SH-SY5Y (cell line): ENCODE measurements around the gene GJC1.

Source experiments
- GATA2 ChIP-seq: IDR thresholded peaks from 2 replicates; pipeline ENCODE4 v1.6.1; 2011; ENCODE audit warnings: mild to moderate bottlenecking, low read depth, low read length
- GATA3 ChIP-seq: IDR thresholded peaks from 2 replicates; pipeline ENCODE4 v1.6.1; 2011; ENCODE audit warnings: low read depth, mild to moderate bottlenecking, low read length, moderate library complexity

The GJC1 gene

DNA sequence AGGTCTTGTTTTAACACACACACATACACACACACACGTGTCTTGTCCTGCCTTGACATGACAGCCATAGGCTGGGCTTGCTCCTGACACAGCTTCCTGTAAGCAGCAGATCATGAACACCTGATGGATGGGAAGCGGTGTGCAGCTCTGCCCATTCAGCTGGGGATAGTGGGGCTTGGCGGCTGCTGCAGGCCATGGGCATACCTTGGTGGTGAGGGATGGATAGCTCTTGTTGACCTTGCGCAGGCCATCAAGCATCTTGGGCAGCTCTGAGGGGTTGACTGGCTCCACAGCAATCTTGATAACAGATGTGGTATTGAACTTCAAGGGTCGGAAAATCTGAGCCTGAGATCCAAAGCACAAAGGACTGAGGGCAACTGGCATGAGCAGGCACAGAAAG lies 29.6 kb upstream of the GJC1 start:
- no peak for TF ChIP-seq GATA2
- no peak for TF ChIP-seq GATA3

DNA sequence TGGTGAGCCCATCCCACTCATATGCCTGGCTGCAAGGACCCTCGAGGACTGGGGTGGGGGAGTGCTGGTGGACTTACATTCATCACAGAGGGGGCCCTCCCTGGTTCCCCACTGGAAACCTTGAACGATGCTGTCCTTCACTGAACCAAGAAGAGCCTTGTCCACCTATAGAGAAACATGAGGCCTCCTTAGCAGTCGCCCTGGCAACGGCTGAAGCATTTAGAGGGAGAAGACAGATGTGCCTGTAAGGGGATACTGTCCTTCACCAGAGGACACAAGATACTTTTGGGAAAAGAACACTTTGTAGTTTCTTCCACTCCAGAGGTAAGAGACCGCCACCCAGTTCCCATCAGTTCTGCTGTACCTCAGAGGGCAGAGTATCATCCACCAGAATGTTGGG lies 24.1 kb upstream of the GJC1 start:
- no peak for TF ChIP-seq GATA2
- no peak for TF ChIP-seq GATA3

DNA sequence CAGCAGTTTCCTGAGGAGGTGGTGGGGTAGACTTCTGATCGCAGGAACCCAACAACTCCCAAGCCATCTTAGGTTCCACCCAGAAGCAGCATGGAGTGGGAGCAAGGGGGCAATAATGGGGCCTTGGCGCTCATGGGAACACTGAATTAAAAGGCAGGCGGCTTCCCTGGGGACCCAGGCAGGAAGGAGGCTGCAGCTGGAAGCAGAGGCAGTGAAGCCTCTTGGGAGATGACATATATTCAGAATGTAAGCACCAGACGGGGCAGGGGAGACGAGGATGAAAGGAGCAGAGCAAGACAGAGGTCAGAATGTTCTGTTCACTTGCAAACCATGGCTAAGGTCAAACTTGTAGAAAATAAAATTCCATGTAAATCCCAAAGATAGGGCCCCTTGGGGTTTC lies 20.5 kb upstream of the GJC1 start:
- TF ChIP-seq GATA3 (no peak), GATA2 (no peak)

DNA sequence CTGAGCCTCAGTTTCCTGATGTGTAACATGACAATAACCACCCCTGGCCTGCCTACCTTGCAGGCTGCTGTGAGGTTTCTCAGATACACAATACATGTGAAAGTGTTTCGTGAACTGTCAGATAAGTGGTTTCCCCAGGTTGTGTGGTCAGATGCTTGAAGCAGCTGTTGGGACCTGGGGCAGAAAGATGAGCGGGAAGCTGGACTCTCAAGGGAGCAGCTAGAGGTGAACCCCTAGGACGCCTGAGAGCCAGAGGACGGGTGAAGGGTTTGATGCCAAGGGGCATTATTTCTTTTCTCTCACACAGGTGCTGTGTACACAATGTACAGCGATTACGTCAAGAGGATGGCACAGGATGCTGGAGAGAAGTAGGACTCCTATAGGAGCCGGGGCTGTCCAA lies 19.9 kb upstream of the GJC1 start:
- TF ChIP-seq GATA3 (no peak), GATA2 (no peak)

DNA sequence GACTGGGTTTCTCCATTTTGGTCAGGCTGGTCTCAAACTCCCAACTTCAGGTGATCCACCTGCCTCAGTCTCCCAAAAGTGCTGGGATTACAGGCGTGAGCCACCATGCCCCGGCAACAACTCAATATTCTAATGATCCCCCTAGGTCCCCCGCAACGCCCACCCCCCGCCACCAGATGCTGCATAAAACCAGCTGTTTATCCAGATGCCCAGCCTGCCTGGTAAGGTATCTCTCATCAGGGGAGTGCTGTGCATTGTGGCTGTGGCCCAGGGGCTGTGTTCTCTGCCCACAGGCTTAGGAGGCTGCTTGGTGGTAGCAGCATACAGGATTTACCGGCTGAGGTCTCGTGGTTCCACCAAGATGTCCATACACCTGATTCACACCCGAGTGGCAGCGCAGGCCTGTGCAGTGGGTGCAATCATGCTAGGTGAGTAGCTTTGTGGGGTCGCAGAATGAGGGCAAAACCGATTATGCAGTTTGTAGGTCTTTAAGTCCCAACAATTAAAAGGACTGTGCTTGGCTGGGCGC lies 18.9 kb upstream of the GJC1 start:
- no peak for TF ChIP-seq GATA2
- no peak for TF ChIP-seq GATA3

DNA sequence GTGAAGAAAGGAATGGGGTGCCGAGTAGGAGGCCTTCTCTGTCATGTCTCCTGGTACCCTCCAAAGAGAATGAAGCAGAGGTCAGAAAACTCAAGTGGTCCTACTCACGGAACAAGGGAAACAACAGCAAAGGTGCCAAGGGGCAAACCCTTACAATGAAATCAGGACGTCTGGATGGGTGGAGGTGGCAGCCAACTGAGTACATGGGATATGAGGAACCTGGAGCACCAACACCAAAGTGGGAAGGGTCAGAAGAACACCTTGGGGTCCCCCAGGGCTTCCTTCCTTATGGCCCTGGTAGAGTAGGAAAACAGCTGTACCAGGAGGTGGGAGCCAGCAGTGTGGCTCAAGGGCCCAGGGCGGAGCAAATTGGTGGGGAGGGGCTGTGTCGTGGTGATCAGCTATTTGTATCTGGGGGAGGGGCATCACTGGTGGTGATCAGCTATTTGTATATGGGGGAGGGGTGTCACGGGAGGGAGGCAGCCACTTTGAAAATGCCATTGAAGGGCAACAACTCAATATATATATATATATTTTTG lies 18.2 kb upstream of the GJC1 start:
- TF ChIP-seq GATA3 (no peak), GATA2 (no peak)

DNA sequence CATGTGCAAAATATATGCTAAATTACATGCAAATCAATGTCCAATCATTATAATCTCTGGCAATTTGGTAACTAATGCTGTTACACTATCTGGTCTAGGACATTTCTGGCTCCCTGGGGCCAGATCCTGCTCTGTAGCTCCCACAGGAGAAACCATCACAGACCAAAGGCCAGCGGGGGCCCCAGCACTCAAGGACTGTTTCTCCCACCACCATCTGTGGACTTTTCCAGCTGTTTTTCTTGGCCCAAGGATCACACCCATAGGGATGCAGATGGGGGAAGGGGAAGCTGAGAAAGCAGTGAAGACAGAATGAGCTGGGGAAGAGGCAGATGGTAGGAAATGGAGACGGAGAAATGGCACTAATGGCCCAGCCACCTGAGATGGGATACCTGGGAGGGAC lies 17.5 kb upstream of the GJC1 start, which contains the start of gene HIGD1B:
HIGD1B (plus strand) TSS at position 298 of the 400 bp plus-strand sequence. CDS start 270 bp downstream, outside the sequence.
- no peak for TF ChIP-seq GATA2
- TF ChIP-seq GATA3 = no peak

DNA sequence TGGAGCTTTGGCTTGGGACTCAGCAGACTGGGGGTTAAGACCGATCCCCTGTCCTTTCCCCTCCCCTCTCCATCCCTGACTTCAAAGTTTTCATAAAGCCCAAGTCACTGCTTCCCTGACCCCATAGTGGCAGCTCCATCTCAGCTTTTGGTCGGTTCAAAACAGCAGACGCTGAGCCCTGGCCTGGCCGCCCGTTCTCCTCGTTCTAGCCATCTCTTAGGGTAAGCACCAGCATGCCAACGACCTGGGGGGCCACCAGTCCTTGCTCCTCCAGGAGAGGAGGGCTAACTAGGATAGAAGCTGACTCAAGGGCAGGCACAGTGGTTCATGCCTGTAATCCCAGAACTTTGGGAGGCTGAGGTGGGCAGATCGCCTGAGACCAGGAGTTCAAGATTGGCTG lies 16.1 kb upstream of the GJC1 start:
- TF ChIP-seq GATA3 = no peak
- TF ChIP-seq GATA2 = no peak

DNA sequence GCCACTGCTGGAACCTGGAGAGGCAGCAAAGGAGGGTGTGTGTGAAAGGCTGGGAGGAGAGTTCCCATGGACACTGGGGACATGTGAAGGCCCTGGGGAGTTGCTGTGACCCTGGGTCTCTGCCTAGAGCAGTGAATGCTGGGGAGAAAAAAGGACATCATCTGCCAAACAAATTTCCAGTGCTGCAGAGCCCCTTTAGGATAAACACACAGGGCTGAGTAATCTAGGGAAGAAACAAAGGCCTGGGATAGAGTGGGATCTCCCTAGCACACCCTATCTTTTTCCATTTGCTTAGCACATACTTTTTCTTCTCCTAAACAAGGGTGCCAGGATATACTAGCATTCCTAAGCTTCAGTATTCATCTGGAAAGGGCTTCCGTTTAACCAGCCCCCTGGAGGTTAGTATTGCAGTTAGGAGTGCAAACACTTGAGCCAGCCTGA lies 14.3 kb upstream of the GJC1 start:
- TF ChIP-seq GATA2 = no peak
- TF ChIP-seq GATA3 = no peak

DNA sequence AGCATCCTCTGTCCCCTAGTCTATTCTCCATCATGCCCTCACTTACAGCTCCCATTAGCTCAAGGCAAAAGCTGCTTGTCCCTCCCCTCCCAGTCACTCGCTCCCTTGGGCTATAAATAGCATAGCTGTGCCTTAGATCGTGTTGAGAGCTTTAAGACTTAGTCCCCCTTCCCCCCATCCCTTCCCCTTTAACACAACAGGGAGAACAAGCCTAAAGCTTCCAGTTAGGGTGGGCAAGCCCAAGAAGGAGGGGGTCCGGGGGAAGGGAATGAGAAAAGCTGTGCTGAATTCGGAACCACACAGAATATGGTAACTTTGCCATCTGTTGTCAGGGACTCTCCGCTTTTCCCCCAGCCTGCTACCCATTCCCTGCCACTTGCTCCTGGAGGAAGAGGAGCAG lies 12.7 kb upstream of the GJC1 start:
- no peak for TF ChIP-seq GATA3
- no peak for TF ChIP-seq GATA2

DNA sequence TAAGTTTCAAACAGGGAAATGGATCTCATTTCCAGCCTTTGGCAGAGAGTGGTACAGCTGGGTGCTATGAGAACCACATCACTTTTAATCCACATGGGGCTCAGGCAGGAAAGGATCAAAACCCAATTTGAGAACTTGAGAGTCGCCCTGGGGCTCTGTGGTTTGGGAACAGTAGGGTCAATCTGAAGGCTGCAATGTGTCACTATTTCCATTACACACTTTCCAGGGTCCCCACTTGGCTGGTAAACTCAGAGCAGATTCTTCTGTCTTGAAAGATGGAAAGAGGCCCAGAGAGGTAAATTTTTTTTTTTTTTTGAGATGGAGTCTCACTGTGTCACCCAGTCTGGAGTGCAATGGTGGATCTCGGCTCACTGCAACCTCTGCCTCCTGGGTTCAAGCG lies 10.8 kb upstream of the GJC1 start:
- TF ChIP-seq GATA3 (no peak), GATA2 (no peak)

DNA sequence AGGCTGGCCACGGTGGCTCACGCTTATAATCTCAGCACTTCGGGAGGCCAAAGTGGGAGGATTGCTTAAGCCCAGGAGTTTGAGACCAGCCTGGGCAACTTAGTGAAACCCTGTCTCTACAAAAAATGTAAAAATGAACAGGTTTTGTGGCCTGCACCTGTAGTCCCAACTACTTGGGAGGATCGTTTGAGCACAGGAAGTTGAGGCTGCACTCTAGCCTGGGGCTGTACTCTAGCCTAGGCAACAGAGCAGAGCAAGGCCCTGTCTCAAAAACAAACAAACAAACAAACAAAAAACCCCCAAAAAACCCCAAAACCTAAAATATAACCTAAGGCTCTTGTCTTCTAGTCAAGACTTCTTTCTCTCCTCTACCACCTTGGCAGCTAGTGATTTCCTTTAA lies 10.2 kb upstream of the GJC1 start:
- TF ChIP-seq GATA2 = no peak
- TF ChIP-seq GATA3 = no peak

DNA sequence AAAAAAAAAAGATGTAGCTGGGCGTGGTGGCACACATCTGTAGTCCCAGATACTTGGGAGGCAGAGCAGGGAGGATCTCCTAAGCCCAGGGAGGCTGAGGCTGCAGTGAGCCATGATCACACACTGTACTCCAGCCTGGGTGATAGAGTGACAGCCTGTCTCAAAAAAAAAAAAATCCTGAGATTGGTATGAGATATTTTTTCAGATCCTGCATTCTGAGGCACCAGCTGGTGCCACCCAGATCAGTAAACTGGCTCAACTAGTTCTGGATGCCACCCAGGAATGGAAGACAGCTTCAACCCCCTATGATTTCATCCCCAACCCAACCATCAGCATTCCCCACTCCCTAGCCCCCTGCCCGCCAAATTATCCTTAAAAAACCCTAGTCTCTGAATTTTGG lies 7.1 kb upstream of the GJC1 start:
- TF ChIP-seq GATA2 = no peak

DNA sequence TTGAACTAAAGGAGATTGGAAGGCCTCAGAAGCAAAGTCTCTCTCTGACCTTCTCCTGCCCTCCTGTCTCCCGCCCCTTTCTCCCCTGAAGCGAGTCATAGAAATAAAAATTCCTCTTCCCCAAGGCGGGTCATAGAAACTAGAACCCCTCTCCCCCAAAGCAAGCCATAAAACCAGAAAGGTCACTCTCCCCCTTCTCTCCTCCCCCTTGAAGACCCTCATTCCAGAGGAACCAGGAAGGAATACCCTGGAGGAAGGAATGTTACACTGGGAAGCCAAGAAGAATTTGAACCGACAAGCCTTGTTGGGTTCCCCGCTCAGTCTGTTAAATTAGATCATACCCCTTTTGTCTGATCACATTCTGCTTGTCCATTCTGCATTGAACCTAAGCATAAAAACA lies 2.7 kb upstream of the GJC1 start:
- TF ChIP-seq GATA2 = no peak
- TF ChIP-seq GATA3 = no peak

DNA sequence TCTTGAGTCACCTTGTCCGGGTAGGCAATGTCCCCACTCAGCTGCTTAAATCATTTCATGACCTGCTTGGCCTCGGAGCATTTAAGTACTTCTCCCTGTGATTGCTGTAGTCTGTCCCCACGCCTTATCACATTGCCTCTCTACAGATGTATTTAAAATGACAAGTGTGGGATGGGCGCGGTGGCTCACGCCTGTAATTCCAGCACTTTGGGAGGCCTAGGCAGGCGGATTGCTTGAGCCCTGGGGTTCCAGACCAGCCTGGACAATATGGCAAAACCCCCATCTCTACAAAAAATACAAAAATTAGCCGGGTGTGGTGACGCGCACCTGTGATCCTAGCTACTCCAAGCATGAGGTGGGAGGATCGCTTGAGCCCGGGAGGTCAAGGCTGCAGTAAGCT lies 1.3 kb upstream of the GJC1 start:
- TF ChIP-seq GATA2 = no peak
